CD4-positive, alpha-beta T cell treated with Interleukin-12 subunit alpha and Interleukin-12 subunit beta, for 1 hour (primary cell): ENCODE results near the gene KLHL30.
"Not testable (repeated sequence)": the region's sequence is repeated elsewhere in the genome, so short reads cannot be mapped to it uniquely, and the experiment has no call there.

ENCODE experiments used
- DNase-seq: peaks from one replicate; pipeline ENCODE4 v3.0.0-alpha.2; 2020

The KLHL30 gene

GRCh38 chr2:238103465-238104225 is 34.8 kb upstream of the KLHL30 start:
- no peak for DNase-seq

- no peak for DNase-seq
These were observed 34.2 kb upstream of the KLHL30 start for GRCh38 chr2:238104226-238104690.

GRCh38 chr2:238104691-238105371 is 33.6 kb upstream of the KLHL30 start:
- DNase-seq: no peak

- DNase-seq: no peak
These were observed 32.7 kb upstream of the KLHL30 start for GRCh38 chr2:238105506-238106338.

- no peak for DNase-seq
These were observed 32.1 kb upstream of the KLHL30 start for GRCh38 chr2:238106339-238106697.

GRCh38 chr2:238106698-238107524 is 31.6 kb upstream of the KLHL30 start:
- no peak for DNase-seq

GRCh38 chr2:238107525-238108422 is 30.7 kb upstream of the KLHL30 start:
- DNase-seq: no peak

GRCh38 chr2:238108423-238109183 is 29.9 kb upstream of the KLHL30 start:
- no peak for DNase-seq

- no peak for DNase-seq
These were observed 24.9 kb upstream of the KLHL30 start for GRCh38 chr2:238113611-238114010.

- DNase-seq: no peak
These were observed 24.1 kb upstream of the KLHL30 start for GRCh38 chr2:238114331-238114841.

GRCh38 chr2:238114851-238115660 is 23.4 kb upstream of the KLHL30 start:
- DNase-seq: no peak

GRCh38 chr2:238115709-238116108 is 22.8 kb upstream of the KLHL30 start:
- DNase-seq: not testable (repeated sequence)

GRCh38 chr2:238116298-238117198 is 21.9 kb upstream of the KLHL30 start:
- DNase-seq: no peak

GRCh38 chr2:238117199-238118154 is 21.0 kb upstream of the KLHL30 start:
- DNase-seq: no peak

- DNase-seq: no peak
These were observed 18.6 kb upstream of the KLHL30 start for GRCh38 chr2:238119756-238120462.

GRCh38 chr2:238120463-238121298 is 17.8 kb upstream of the KLHL30 start:
- no peak for DNase-seq
